Sigmoid colon (tissue), 7 donors: ENCODE measurements around the gene SEMA5B. TPM values are rescaled to one million over a fixed set of nuclear protein-coding genes. Genes with fewer than 3 reads are reported as not detected.

ENCODE experiments used
- DNase-seq: peaks from one replicate; pipeline ENCODE4 v3.0.0-alpha.2; 2019
- H3K27ac ChIP-seq, 4 donors: fragments of 200-600 bp; sonication (generic); one replicate each; pipeline ENCODE4 v1.5.1; 2016 to 2019; ENCODE audit warnings: mild to moderate bottlenecking in 1 of 4
- H3K27me3 ChIP-seq, 3 donors: fragments of 200-600 bp; sonication (generic); one replicate each; pipeline ENCODE4 v1.5.1; 2019; ENCODE audit warnings: mild to moderate bottlenecking in 1 of 3
- H3K36me3 ChIP-seq, 4 donors: fragments of 200-600 bp; sonication (generic); one replicate each; pipeline ENCODE4 v1.5.1; 2016 to 2019
- H3K4me1 ChIP-seq, 4 donors: fragments of 200-600 bp; sonication (generic); one replicate each; pipeline ENCODE4 v1.5.1; 2017 to 2019
- H3K4me3 ChIP-seq, 4 donors: fragments of 200-600 bp; sonication (generic); one replicate each; pipeline ENCODE4 v1.5.1; 2017 to 2019; ENCODE audit warnings: mild to moderate bottlenecking in 2 of 4, moderate library complexity in 1 of 4
- H3K9me3 ChIP-seq, 4 donors: fragments of 200-600 bp in 3 of 4; sonication (generic) in 3 of 4; one replicate each; pipeline versions ENCODE4 v1.5.1 to v1.6.1; 2013 to 2019
- CTCF ChIP-seq, 4 experiments: fragments of 450-650 bp in 3 of 4; fragments of 200-600 bp in 1 of 4; IDR thresholded peaks; one replicate each; pipeline ENCODE4 v1.5.1; 2016 to 2019; ENCODE audit warnings: antibody characterized with exemption in 4 of 4, mild to moderate bottlenecking in 3 of 4, moderate library complexity in 2 of 4
- EP300 ChIP-seq, 4 donors: sonication (generic); formaldehyde crosslinking; IDR thresholded peaks; one replicate each; pipeline ENCODE4 v1.6.1; 2017; ENCODE audit warnings: antibody characterized with exemption in 4 of 4
- POLR2A ChIP-seq, 2 donors: fragments of 450-650 bp; IDR thresholded peaks; one replicate each; pipeline ENCODE4 v1.6.1; 2016; ENCODE audit warnings: antibody characterized with exemption in 2 of 2, mild to moderate bottlenecking in 2 of 2, moderate library complexity in 2 of 2
- POLR2AphosphoS5 ChIP-seq, 4 donors: sonication (generic); formaldehyde crosslinking; IDR thresholded peaks; one replicate each; pipeline ENCODE4 v1.6.1; 2017; ENCODE audit warnings: antibody characterized with exemption in 4 of 4
- whole genome bisulfite sequencing, 2 donors: extraction: QIAGEN DNeasy Blood & Tissue Kit; methylation state at CpG; one replicate each; pipeline ENCODE4 v1.1.7; 2013; 5-methylcytosine and 5-hydroxymethylcytosine counted together
- intact Hi-C: fragments of 100-400 bp; cut with DNase I; formaldehyde crosslinking; loops from one replicate; pipeline ENCODE4 v1.15.1; 2023
- polyA plus RNA-seq, 3 donors: library from polyadenylated mRNA; stranded (reverse); fragments of 200-250 nt; gene quantifications; one replicate each; pipeline ENCODE4 v1.2.3, GENCODE V29; 2013
- total RNA-seq, 4 donors: library from RNA; depleted of rRNA; stranded (reverse); fragments of >200 nt; gene quantifications; one replicate each; pipeline ENCODE4 v1.1.0, GENCODE V29; 2016
- donor health status: healthy with polysubstance abuse.
- donor health status: Bipolar disorder and iron deficiency.
- donor health status: healthy.

Gene SEMA5B
- total and polyA plus RNA-seq, 7 donors, result 0.36 to 0.69 (median 0.55) TPM; not detected in 2

GRCh38 chr3:123008840-123009239, 18.7 kb downstream of the SEMA5B start:
- intact Hi-C loops, result no loop called here
- Histone ChIP-seq H3K36me3 (no peaks in the 10 kb centered on the region), H3K27me3 (no peaks in the 10 kb centered on the region), H3K4me3 (no peak overlapping the region), H3K9me3 (no peaks in the 10 kb centered on the region), H3K4me1 (no peaks in the 10 kb centered on the region), H3K27ac (no peak overlapping the region)
- WGBS, 2 donors, result 35 to 50% methylated on average over 6 of the region's 6 CpGs
- no peak for DNase-seq
- TF ChIP-seq POLR2A (IDR thresholded peaks at IDR 0.05) (no peak), EP300 (IDR thresholded peaks at IDR 0.05) (no peak), CTCF (IDR thresholded peaks at IDR 0.05) (no peak), POLR2AphosphoS5 (IDR thresholded peaks at IDR 0.05) (no peak)

GRCh38 chr3:123006609-123007008, 21.0 kb downstream of the SEMA5B start:
- DNase-seq, result no peak
- no peak overlapping the region for H3K27ac ChIP-seq
- no peak overlapping the region for H3K4me3 ChIP-seq
- no peaks in the 10 kb centered on the region for H3K27me3 ChIP-seq
- no peaks in the 10 kb centered on the region for H3K36me3 ChIP-seq
- intact Hi-C loops, result no loop called here
- H3K4me1 ChIP-seq, result no peaks in the 10 kb centered on the region
- no peaks in the 10 kb centered on the region for H3K9me3 ChIP-seq
- WGBS, 2 donors, result 35 to 44% methylated on average over 2 of the region's 2 CpGs
- TF ChIP-seq POLR2AphosphoS5 (IDR thresholded peaks at IDR 0.05) (no peak), EP300 (IDR thresholded peaks at IDR 0.05) (no peak), POLR2A (IDR thresholded peaks at IDR 0.05) (no peak), CTCF (IDR thresholded peaks at IDR 0.05) (no peak)

- Histone ChIP-seq H3K4me3 (no peak overlapping the region), H3K27me3 (no peaks in the 10 kb centered on the region), H3K4me1 (no peaks in the 10 kb centered on the region), H3K9me3 (no peaks in the 10 kb centered on the region), H3K27ac (no peak overlapping the region), H3K36me3 (no peaks in the 10 kb centered on the region)
- TF ChIP-seq EP300 (IDR thresholded peaks at IDR 0.05) (no peak), POLR2AphosphoS5 (IDR thresholded peaks at IDR 0.05) (no peak), CTCF (IDR thresholded peaks at IDR 0.05) (no peak), POLR2A (IDR thresholded peaks at IDR 0.05) (no peak)
- intact Hi-C loops, result no loop called here
- no peak for DNase-seq
- 98% methylated on average over 1 of the region's 1 CpG for WGBS, 2 donors
Observed at GRCh38 chr3:123005291-123005690, 22.3 kb downstream of the SEMA5B start.

- Histone ChIP-seq H3K36me3 (no peaks in the 10 kb centered on the region), H3K27ac (no peak overlapping the region), H3K4me1 (no peaks in the 10 kb centered on the region), H3K9me3 (no peaks in the 10 kb centered on the region), H3K4me3 (no peak overlapping the region), H3K27me3 (no peaks in the 10 kb centered on the region)
- intact Hi-C loops, result no loop called here
- TF ChIP-seq POLR2AphosphoS5 (IDR thresholded peaks at IDR 0.05), result no peak
- TF ChIP-seq CTCF (IDR thresholded peaks at IDR 0.05), result no peak
- DNase-seq, result no peak
- WGBS, 2 donors, result 71 to 74% methylated on average over 5 of the region's 5 CpGs
Observed at GRCh38 chr3:123004201-123004918, 23.2 kb downstream of the SEMA5B start.
